ENCODE results near the gene GPX4.

The GPX4 gene

GRCh38 chr19:1068009-1069001, 35.5 kb upstream of the GPX4 start:
- peak; percentile 62 to 86 (median 80) for DNase-seq

- DNase-seq: peak; percentile 96 to 98 (median 97)
Observed at GRCh38 chr19:1069009-1069779, 34.6 kb upstream of the GPX4 start.

GRCh38 chr19:1070576-1070930, 33.2 kb upstream of the GPX4 start:
- DNase-seq: no peak

- DNase-seq: no peak
Observed at GRCh38 chr19:1070931-1071791, 32.6 kb upstream of the GPX4 start.

- DNase-seq: no peak
Observed at GRCh38 chr19:1072371-1073015, 31.3 kb upstream of the GPX4 start.

GRCh38 chr19:1073063-1073955, 30.5 kb upstream of the GPX4 start:
- DNase-seq: peak in 1 of 4 experiments; percentile 4

- DNase-seq: peak in 1 of 4 experiments; percentile 9
Observed at GRCh38 chr19:1073956-1074517, 29.8 kb upstream of the GPX4 start.

GRCh38 chr19:1074544-1075283, 29.1 kb upstream of the GPX4 start:
- DNase-seq: peak; percentile 85 to 97 (median 92)

- DNase-seq: peak in 2 of 4 experiments; percentile 9 to 31
Observed at GRCh38 chr19:1076046-1076386, 27.8 kb upstream of the GPX4 start.

- peak; percentile 88 to 95 (median 94) for DNase-seq
Observed at GRCh38 chr19:1076951-1077350, 26.8 kb upstream of the GPX4 start.

GRCh38 chr19:1079566-1080111, 24.2 kb upstream of the GPX4 start:
- peak in 1 of 4 experiments; percentile 8 for DNase-seq

- DNase-seq: no peak
Observed at GRCh38 chr19:1080360-1081161, 23.2 kb upstream of the GPX4 start.

GRCh38 chr19:1081301-1082164, 22.3 kb upstream of the GPX4 start:
- peak in 1 of 4 experiments; percentile 7 for DNase-seq

GRCh38 chr19:1082165-1082927, 21.4 kb upstream of the GPX4 start:
- DNase-seq: peak in 3 of 4 experiments; percentile 41 to 61 (median 47)

GRCh38 chr19:1082928-1083816, 20.6 kb upstream of the GPX4 start:
- DNase-seq: peak in 1 of 4 experiments; percentile 10
